ENCODE measurements around the gene SCAPER.

- TF ChIP-seq TAF1 (IDR thresholded peaks at IDR 0.05; ENCODE audit: borderline replicate concordance, insufficient read depth, low read length) (no peak), POLR2AphosphoS5 (IDR thresholded peaks at IDR 0.05; ENCODE audit: low read depth, low read length) (no peak), SIN3A (IDR thresholded peaks at IDR 0.05; ENCODE audit: borderline replicate concordance, insufficient read depth, low read length) (no peak)
- TF ChIP-seq, protein P1, sequence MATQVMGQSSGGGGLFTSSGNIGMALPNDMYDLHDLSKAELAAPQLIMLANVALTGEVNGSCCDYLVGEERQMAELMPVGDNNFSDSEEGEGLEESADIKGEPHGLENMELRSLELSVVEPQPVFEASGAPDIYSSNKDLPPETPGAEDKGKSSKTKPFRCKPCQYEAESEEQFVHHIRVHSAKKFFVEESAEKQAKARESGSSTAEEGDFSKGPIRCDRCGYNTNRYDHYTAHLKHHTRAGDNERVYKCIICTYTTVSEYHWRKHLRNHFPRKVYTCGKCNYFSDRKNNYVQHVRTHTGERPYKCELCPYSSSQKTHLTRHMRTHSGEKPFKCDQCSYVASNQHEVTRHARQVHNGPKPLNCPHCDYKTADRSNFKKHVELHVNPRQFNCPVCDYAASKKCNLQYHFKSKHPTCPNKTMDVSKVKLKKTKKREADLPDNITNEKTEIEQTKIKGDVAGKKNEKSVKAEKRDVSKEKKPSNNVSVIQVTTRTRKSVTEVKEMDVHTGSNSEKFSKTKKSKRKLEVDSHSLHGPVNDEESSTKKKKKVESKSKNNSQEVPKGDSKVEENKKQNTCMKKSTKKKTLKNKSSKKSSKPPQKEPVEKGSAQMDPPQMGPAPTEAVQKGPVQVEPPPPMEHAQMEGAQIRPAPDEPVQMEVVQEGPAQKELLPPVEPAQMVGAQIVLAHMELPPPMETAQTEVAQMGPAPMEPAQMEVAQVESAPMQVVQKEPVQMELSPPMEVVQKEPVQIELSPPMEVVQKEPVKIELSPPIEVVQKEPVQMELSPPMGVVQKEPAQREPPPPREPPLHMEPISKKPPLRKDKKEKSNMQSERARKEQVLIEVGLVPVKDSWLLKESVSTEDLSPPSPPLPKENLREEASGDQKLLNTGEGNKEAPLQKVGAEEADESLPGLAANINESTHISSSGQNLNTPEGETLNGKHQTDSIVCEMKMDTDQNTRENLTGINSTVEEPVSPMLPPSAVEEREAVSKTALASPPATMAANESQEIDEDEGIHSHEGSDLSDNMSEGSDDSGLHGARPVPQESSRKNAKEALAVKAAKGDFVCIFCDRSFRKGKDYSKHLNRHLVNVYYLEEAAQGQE (IDR thresholded peaks at IDR 0.05; ENCODE audit: insufficient read depth in 1 of 2, low read depth in 2 of 2, low read length in 2 of 2) = no peak
Measured at GRCh38 chr15:76866716-76867321, 38.3 kb downstream of the SCAPER start.

Data from PFSK-1 (cell line).